ENCODE data around the gene DOHH.
"Not testable (repeated sequence)": the region's sequence is repeated elsewhere in the genome, so short reads cannot be mapped to it uniquely, and the experiment has no call there.

Gene DOHH

GRCh38 chr19:3459089-3459881 is 41.2 kb downstream of the DOHH start:
- Histone ChIP-seq H3K27me3 (ENCODE audit: control insufficient read depth, insufficient read depth, low read length, poor library complexity, severe bottlenecking) (peaks cover 87% of the 10 kb centered on the region), H3K4me3 (ENCODE audit: insufficient read depth, low read depth, low read length) (no peak overlapping the region), H3K36me3 (ENCODE audit: control insufficient read depth, insufficient read depth, low read length) (no peaks in the 10 kb centered on the region), H3K4me1 (ENCODE audit: control insufficient read depth, insufficient read depth, low read length) (peaks cover 38% of the 10 kb centered on the region), H3K27ac (ENCODE audit: insufficient read depth, low read depth, low read length, poor library complexity, severe bottlenecking) (no peak overlapping the region), H3K9me3 (ENCODE audit: control insufficient read depth, low read length) (no peaks in the 10 kb centered on the region)
- WGBS, 2 experiments, result 8 to 11% methylated on average over 26 of the region's 26 CpGs

GRCh38 chr19:3458229-3459088 is 42.0 kb downstream of the DOHH start:
- Histone ChIP-seq H3K4me1 (ENCODE audit: control insufficient read depth, insufficient read depth, low read length) (peaks cover 32% of the 10 kb centered on the region), H3K27me3 (ENCODE audit: control insufficient read depth, insufficient read depth, low read length, poor library complexity, severe bottlenecking) (peaks cover 78% of the 10 kb centered on the region), H3K36me3 (ENCODE audit: control insufficient read depth, insufficient read depth, low read length) (no peaks in the 10 kb centered on the region), H3K4me3 (ENCODE audit: insufficient read depth, low read depth, low read length) (no peak overlapping the region), H3K9me3 (ENCODE audit: control insufficient read depth, low read length) (no peaks in the 10 kb centered on the region), H3K27ac (ENCODE audit: insufficient read depth, low read depth, low read length, poor library complexity, severe bottlenecking) (no peak overlapping the region)
- WGBS, 2 experiments, result 16% methylated on average over 19 of the region's 19 CpGs

- peaks cover 70% of the 10 kb centered on the region for H3K27me3 ChIP-seq (ENCODE audit: control insufficient read depth, insufficient read depth, low read length, poor library complexity, severe bottlenecking)
- no peak overlapping the region for H3K4me3 ChIP-seq (ENCODE audit: insufficient read depth, low read depth, low read length)
- no peak overlapping the region for H3K27ac ChIP-seq (ENCODE audit: insufficient read depth, low read depth, low read length, poor library complexity, severe bottlenecking)
- 15 to 16% methylated on average over 20 to 21 of the region's 22 CpGs for WGBS, 2 experiments
- H3K4me1 ChIP-seq (ENCODE audit: control insufficient read depth, insufficient read depth, low read length), result peaks cover 28% of the 10 kb centered on the region
- H3K9me3 ChIP-seq (ENCODE audit: control insufficient read depth, low read length), result no peaks in the 10 kb centered on the region
- H3K36me3 ChIP-seq (ENCODE audit: control insufficient read depth, insufficient read depth, low read length), result no peaks in the 10 kb centered on the region
Measured at GRCh38 chr19:3457528-3458228, 42.8 kb downstream of the DOHH start.

GRCh38 chr19:3456925-3457527 is 43.4 kb downstream of the DOHH start:
- Histone ChIP-seq H3K27ac (ENCODE audit: insufficient read depth, low read depth, low read length, poor library complexity, severe bottlenecking) (no peak overlapping the region), H3K4me1 (ENCODE audit: control insufficient read depth, insufficient read depth, low read length) (peaks cover 28% of the 10 kb centered on the region), H3K36me3 (ENCODE audit: control insufficient read depth, insufficient read depth, low read length) (no peaks in the 10 kb centered on the region), H3K9me3 (ENCODE audit: control insufficient read depth, low read length) (no peaks in the 10 kb centered on the region), H3K4me3 (ENCODE audit: insufficient read depth, low read depth, low read length) (no peak overlapping the region), H3K27me3 (ENCODE audit: control insufficient read depth, insufficient read depth, low read length, poor library complexity, severe bottlenecking) (peaks cover 64% of the 10 kb centered on the region)
- WGBS, 2 experiments, result 82 to 83% methylated on average over 18 of the region's 18 CpGs

- peaks cover 55% of the 10 kb centered on the region for H3K27me3 ChIP-seq (ENCODE audit: control insufficient read depth, insufficient read depth, low read length, poor library complexity, severe bottlenecking)
- H3K4me3 ChIP-seq (ENCODE audit: insufficient read depth, low read depth, low read length), result no peak overlapping the region
- 72 to 74% methylated on average over 37 of the region's 37 CpGs for WGBS, 2 experiments
- no peaks in the 10 kb centered on the region for H3K9me3 ChIP-seq (ENCODE audit: control insufficient read depth, low read length)
- H3K4me1 ChIP-seq (ENCODE audit: control insufficient read depth, insufficient read depth, low read length), result peaks cover 28% of the 10 kb centered on the region
- no peak overlapping the region for H3K27ac ChIP-seq (ENCODE audit: insufficient read depth, low read depth, low read length, poor library complexity, severe bottlenecking)
- H3K36me3 ChIP-seq (ENCODE audit: control insufficient read depth, insufficient read depth, low read length), result no peaks in the 10 kb centered on the region
Measured at GRCh38 chr19:3455960-3456601, 44.4 kb downstream of the DOHH start.

GRCh38 chr19:3455393-3455955 is 45.0 kb downstream of the DOHH start:
- H3K9me3 ChIP-seq (ENCODE audit: control insufficient read depth, low read length), result no peaks in the 10 kb centered on the region
- WGBS, 2 experiments, result 88 to 94% methylated on average over 7 of the region's 7 CpGs
- H3K4me3 ChIP-seq (ENCODE audit: insufficient read depth, low read depth, low read length), result no peak overlapping the region
- peaks cover 28% of the 10 kb centered on the region for H3K4me1 ChIP-seq (ENCODE audit: control insufficient read depth, insufficient read depth, low read length)
- no peak overlapping the region for H3K27ac ChIP-seq (ENCODE audit: insufficient read depth, low read depth, low read length, poor library complexity, severe bottlenecking)
- H3K36me3 ChIP-seq (ENCODE audit: control insufficient read depth, insufficient read depth, low read length), result no peaks in the 10 kb centered on the region
- H3K27me3 ChIP-seq (ENCODE audit: control insufficient read depth, insufficient read depth, low read length, poor library complexity, severe bottlenecking), result peaks cover 48% of the 10 kb centered on the region

GRCh38 chr19:3454656-3455392 is 45.6 kb downstream of the DOHH start:
- Histone ChIP-seq H3K36me3 (ENCODE audit: control insufficient read depth, insufficient read depth, low read length) (no peaks in the 10 kb centered on the region), H3K27ac (ENCODE audit: insufficient read depth, low read depth, low read length, poor library complexity, severe bottlenecking) (no peak overlapping the region), H3K27me3 (ENCODE audit: control insufficient read depth, insufficient read depth, low read length, poor library complexity, severe bottlenecking) (peaks cover 42% of the 10 kb centered on the region), H3K9me3 (ENCODE audit: control insufficient read depth, low read length) (no peaks in the 10 kb centered on the region), H3K4me1 (ENCODE audit: control insufficient read depth, insufficient read depth, low read length) (peaks cover 28% of the 10 kb centered on the region), H3K4me3 (ENCODE audit: insufficient read depth, low read depth, low read length) (no peak overlapping the region)
- WGBS, 2 experiments, result 92 to 94% methylated on average over 15 of the region's 15 CpGs

- H3K4me3 ChIP-seq (ENCODE audit: insufficient read depth, low read depth, low read length), result no peak overlapping the region
- H3K36me3 ChIP-seq (ENCODE audit: control insufficient read depth, insufficient read depth, low read length), result no peaks in the 10 kb centered on the region
- no peaks in the 10 kb centered on the region for H3K9me3 ChIP-seq (ENCODE audit: control insufficient read depth, low read length)
- 91 to 93% methylated on average over 25 of the region's 25 CpGs for WGBS, 2 experiments
- H3K27ac ChIP-seq (ENCODE audit: insufficient read depth, low read depth, low read length, poor library complexity, severe bottlenecking), result no peak overlapping the region
- H3K4me1 ChIP-seq (ENCODE audit: control insufficient read depth, insufficient read depth, low read length), result peaks cover 20% of the 10 kb centered on the region
- peaks cover 34% of the 10 kb centered on the region for H3K27me3 ChIP-seq (ENCODE audit: control insufficient read depth, insufficient read depth, low read length, poor library complexity, severe bottlenecking)
Measured at GRCh38 chr19:3453840-3454239, 46.6 kb downstream of the DOHH start.

GRCh38 chr19:3452942-3453214 is 47.6 kb downstream of the DOHH start:
- peaks cover 10% of the 10 kb centered on the region for H3K4me1 ChIP-seq (ENCODE audit: control insufficient read depth, insufficient read depth, low read length)
- H3K4me3 ChIP-seq (ENCODE audit: insufficient read depth, low read depth, low read length); H3K36me3 ChIP-seq (ENCODE audit: control insufficient read depth, insufficient read depth, low read length); H3K9me3 ChIP-seq (ENCODE audit: control insufficient read depth, low read length); H3K27ac ChIP-seq (ENCODE audit: insufficient read depth, low read depth, low read length, poor library complexity, severe bottlenecking): not testable (repeated sequence)
- H3K27me3 ChIP-seq (ENCODE audit: control insufficient read depth, insufficient read depth, low read length, poor library complexity, severe bottlenecking), result peaks cover 33% of the 10 kb centered on the region
- WGBS, 2 experiments, result 94 to 95% methylated on average over 10 of the region's 10 CpGs

Data from ectodermal cell (in vitro differentiated cells).